ENCODE measurements around the gene SUN3.

DNA sequence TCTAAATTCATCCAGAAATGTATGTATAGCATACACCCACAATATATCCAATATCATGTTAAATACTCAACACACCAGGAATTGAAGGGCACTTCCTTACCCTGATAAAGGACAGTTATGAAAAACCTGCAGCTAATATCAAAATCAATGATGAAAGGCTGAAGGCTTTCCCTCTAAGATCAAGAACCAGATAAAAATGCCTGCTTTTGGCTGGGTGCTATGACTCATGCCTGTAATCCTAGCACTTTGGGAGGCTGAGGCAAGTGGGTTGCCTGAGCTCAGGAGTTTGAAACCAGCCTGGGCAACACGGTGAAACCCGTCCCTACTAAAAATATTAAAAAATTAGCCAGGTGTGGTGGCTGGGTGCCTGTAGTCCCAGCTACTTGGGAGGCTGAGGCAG is 38.6 kb upstream of the SUN3 start:
- TF ChIP-seq, protein P1, sequence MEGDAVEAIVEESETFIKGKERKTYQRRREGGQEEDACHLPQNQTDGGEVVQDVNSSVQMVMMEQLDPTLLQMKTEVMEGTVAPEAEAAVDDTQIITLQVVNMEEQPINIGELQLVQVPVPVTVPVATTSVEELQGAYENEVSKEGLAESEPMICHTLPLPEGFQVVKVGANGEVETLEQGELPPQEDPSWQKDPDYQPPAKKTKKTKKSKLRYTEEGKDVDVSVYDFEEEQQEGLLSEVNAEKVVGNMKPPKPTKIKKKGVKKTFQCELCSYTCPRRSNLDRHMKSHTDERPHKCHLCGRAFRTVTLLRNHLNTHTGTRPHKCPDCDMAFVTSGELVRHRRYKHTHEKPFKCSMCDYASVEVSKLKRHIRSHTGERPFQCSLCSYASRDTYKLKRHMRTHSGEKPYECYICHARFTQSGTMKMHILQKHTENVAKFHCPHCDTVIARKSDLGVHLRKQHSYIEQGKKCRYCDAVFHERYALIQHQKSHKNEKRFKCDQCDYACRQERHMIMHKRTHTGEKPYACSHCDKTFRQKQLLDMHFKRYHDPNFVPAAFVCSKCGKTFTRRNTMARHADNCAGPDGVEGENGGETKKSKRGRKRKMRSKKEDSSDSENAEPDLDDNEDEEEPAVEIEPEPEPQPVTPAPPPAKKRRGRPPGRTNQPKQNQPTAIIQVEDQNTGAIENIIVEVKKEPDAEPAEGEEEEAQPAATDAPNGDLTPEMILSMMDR (IDR thresholded peaks at IDR 0.05) = no peak
- TF ChIP-seq POLR2A (IDR thresholded peaks at IDR 0.05) = no peak

Measured in uterus (tissue), 2 donors.